H1 (cell line): ENCODE measurements around the gene MRTFA. TPM values are rescaled to one million over a fixed set of nuclear protein-coding genes. Genes with fewer than 3 reads are reported as not detected.

Source experiments
- CTCF ChIP-seq, 3 experiments: IDR thresholded peaks; 1 replicate in 2 of 3; 2 replicates in 1 of 3; pipeline versions ENCODE4 v1.5.1 to v1.6.1; 2011; ENCODE audit warnings: low read length in 3 of 3, mild to moderate bottlenecking in 3 of 3, inconsistent platforms in 2 of 3, low read depth in 1 of 3, moderate library complexity in 1 of 3; ENCODE audit not compliant: insufficient read depth in 1 of 3; ENCODE audit errors: control extremely low read depth in 1 of 3
- E2F6 ChIP-seq: IDR thresholded peaks from 2 replicates; pipeline ENCODE4 v1.6.1; 2012; ENCODE audit warnings: inconsistent platforms
- EZH2 ChIP-seq: fragments of 200-600 bp; sonication (generic); IDR thresholded peaks from 2 replicates; pipeline ENCODE4 v1.7.1; 2012; ENCODE audit warnings: low read depth, mild to moderate bottlenecking, moderate library complexity, low read length, inconsistent platforms; ENCODE audit not compliant: severe bottlenecking
- RAD21 ChIP-seq, 2 experiments: IDR thresholded peaks in 1 of 2; conservative IDR thresholded peaks in 1 of 2; 2 replicates each; pipeline ENCODE4 v1.6.1; 2011; ENCODE audit warnings: low read depth in 2 of 2, low read length in 2 of 2, improper control_type of control experiment in 1 of 2, inconsistent platforms in 1 of 2, mild to moderate bottlenecking in 1 of 2, moderate library complexity in 1 of 2
- USF2 ChIP-seq: IDR thresholded peaks from 2 replicates; pipeline ENCODE4 v1.6.1; 2011; ENCODE audit warnings: low read length, improper control_type of control experiment
- polyA plus RNA-seq, 7 experiments: library from polyadenylated mRNA; depleted of rRNA in 3 of 7; stranded (reverse) in 5 of 7; unstranded in 2 of 7; fragments of >200 nt in 5 of 7; fragments of 200-250 nt in 2 of 7; gene quantifications; 1 replicate in 5 of 7; 2 replicates in 1 of 7; 4 replicates in 1 of 7; pipeline versions ENCODE4 v1.2.1 to v1.2.3, GENCODE V29; 2011 to 2013; ENCODE audit warnings: missing spikeins in 2 of 7, mixed read lengths in 2 of 7
- total RNA-seq: library from RNA; stranded (reverse); fragmentation: NEBNext Ultra II Directional; extraction: Animal tissue kit (Norgen Biotek cat#: 25700); gene quantifications from 2 replicates; pipeline ENCODE4 v1.2.1, GENCODE V29; 2021

MRTFA gene
- total and polyA plus RNA-seq, 2 of the 8 experiments (the other 6 are each of a cell fraction or from before 2014, with no cell fraction given), result 5.4 to 37.9 TPM

GRCh38 chr22:40499209-40499623, 137.3 kb downstream of the MRTFA start (continued):
- TF ChIP-seq USF2 (no peak), CTCF (IDR thresholded peaks at IDR 0.05; ENCODE audit: control extremely low read depth in 1 of 3, insufficient read depth in 1 of 3, low read depth in 1 of 3, low read length in 3 of 3) (no peak), E2F6 (no peak), RAD21 (IDR thresholded peaks at IDR 0.05 in 1 of 2, conservative IDR thresholded peaks at IDR 0.05 in 1 of 2; ENCODE audit: low read depth in 2 of 2, low read length in 2 of 2) (no peak), EZH2 (no peak)
